GM21737 (cell line): ENCODE measurements around the gene TUBB2B.

Experiments used
- ATAC-seq: cut with Tn5 transposase; IDR thresholded peaks from one replicate; pipeline ENCODE4 v1.9.1; 2021; ENCODE audit warnings: mild to moderate bottlenecking, moderate library complexity; ENCODE audit not compliant: unreplicated experiment

Gene TUBB2B

DNA sequence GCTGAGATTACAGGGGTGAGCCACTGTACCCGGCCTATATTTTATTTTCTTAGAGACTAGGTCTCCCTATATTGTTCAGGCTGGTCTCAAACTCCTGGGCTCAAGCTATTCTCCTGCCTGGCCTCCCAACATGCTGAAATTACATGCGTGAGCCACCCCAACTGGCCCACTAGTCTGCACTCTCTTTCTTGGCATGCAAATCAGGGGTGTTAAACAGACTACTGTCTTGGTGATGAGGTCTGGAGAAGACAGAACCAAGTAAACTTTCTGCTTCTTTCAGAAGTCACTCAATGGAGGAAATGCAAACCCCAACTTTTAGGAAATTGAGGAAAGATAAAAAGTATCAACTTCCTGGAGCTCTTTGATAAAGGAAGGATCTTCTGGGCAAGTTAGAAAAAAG, 8.0 kb upstream of the TUBB2B start:
- no peak for ATAC-seq

DNA sequence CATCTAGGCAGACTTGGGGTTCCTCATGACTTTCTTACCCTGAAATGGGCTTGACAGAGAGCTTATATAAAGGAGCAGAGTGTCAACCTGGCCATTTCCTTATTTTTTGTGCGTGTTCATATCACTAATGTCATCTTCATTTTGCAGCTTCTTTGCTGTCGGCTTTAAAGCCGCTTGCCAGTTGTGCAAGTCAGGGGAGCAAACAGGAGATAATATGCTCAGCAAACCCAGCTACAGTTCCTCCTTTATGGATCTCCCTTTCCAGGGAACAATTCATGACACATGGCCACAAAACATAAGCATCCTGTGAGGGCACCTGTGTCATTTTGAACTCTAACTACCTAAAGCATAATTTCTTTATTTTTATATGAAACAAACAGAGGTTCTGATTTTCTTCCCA, 6.5 kb upstream of the TUBB2B start:
- ATAC-seq: no peak

DNA sequence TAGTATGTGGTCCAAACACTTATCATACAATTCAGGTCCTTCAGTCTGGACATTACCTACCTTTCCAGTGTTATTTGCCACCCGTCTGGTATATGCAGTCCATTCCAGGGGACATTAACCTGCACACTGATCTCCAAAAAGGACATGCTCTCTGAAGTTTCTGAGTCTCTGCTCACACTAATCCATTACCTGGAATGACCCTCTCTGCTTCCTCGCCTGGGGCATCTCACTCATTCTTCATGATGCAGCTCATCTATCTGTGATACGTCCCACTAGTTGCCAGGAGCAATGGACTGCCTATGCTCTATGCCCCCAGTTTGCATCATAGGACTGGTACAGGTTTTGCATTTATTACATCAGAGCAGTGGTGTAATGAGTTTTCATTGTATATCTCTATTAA, 5.9 kb upstream of the TUBB2B start:
- no peak for ATAC-seq

GRCh38 chr6:3232017-3232945, 4.8 kb upstream of the TUBB2B start:
- ATAC-seq: no peak

- no peak for ATAC-seq
Observed at GRCh38 chr6:3231247-3232016, 4.0 kb upstream of the TUBB2B start.

GRCh38 chr6:3230900-3231246, 3.4 kb upstream of the TUBB2B start:
- no peak for ATAC-seq

GRCh38 chr6:3230256-3230882, 2.9 kb upstream of the TUBB2B start:
- no peak for ATAC-seq

DNA sequence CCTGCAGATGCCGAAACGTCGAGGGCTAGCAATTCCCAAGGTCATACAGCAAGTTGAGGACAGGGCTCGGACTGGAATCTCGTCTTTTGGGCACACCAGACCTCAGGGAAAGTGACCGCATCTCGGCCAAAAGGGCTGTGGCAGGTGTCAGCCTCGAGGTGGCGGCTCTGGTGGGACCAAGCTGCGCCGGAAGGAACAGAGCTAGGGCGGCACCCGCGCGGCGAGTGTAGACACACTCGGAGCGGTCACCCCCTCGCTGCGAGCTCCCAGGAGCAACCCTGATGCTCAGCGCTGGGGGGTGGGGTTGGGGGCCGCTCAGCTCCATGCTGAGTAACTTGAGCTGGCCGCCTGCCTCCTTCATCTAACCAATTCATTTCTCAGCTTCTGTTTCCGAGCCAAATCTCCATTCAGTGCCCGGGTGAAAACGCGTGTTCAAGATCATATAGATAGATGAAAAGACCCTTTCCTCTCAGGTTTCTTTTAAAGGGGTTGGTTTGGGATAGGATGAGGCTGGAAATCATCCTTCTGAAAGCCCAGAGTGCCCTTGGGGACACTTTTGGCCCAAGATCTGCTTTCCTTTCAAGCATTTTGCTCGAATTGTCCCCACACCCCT, 2.2 kb upstream of the TUBB2B start:
- ATAC-seq: no peak

GRCh38 chr6:3228771-3229565, 1.5 kb upstream of the TUBB2B start:
- ATAC-seq: no peak

DNA sequence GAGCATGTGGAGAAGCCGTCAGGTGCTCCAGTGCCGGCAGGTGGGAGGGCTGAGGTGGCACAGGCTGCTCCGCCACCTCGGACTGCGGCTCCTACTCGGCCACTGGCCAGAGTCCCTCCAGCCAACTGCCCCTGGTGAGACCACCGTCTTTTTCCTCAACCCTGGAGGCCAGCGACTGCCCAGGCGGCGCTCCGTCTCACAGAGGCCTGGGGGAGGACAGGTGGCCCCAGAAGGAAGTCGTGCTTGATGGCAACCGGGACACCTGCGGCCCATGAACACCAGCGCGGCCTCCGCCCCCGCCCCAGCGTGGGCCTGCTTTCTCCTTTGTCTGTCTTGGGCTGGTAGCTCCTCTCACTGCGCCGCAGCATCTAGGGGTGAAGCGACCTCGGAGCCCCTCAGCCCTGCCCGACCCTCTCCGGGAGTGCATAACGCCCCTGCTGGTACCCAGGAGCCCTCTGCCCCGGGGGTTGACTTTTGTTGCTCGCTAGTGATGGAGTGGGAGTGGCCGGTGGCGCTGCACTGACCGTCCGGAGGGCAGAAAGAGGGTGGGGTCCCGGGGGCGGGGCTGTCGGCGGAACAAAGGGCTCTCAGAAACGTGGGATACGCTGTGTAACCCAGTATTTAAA, 706 bp upstream of the TUBB2B start:
- ATAC-seq: no peak

GRCh38 chr6:3226481-3227362, 731 bp downstream of the TUBB2B start:
- no peak for ATAC-seq

- ATAC-seq: no peak
Observed at GRCh38 chr6:3226042-3226441, 1.4 kb downstream of the TUBB2B start.

GRCh38 chr6:3222506-3223038, 4.9 kb downstream of the TUBB2B start:
- no peak for ATAC-seq

GRCh38 chr6:3221578-3221977, 5.9 kb downstream of the TUBB2B start:
- ATAC-seq: no peak

DNA sequence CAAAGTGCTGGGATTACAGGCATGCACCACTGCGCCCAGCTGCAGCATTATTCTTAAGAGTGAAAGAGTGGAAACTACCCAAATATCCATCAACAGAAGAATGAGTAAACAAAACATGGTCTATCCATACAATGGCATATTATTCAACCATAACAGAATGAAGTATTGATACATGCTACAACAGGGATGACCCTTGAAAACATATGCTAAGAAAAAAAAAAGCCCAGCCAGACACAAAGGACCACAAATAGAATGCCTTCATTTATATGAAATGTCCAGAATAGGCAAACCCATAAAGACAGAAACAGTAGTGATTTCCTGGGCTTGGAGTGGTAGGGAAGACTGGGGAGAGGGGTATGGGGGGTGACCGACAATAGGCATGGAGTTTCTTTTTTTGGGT, 7.1 kb downstream of the TUBB2B start:
- no peak for ATAC-seq

DNA sequence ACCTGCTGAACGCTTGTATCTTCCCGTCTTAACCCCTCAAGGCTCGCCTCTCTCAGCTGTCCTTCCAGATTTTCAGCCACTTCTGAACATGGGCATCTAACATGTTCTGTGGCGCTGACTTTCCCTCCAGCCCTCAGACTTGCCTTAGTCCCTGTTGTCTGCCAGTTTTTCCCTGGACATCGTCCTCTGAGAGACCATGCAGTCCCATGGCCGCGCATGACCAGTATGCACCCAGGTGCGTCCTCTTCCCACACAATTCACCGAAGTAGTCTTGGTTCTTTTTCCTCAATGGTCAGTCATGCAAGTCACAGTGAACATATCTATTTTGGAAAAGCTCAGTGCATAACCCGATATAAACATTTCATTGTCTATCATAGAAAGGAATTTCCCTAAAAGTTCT, 9.2 kb downstream of the TUBB2B start:
- no peak for ATAC-seq

- no peak for ATAC-seq
Observed at GRCh38 chr6:3217286-3217685, 10.2 kb downstream of the TUBB2B start.

- ATAC-seq: no peak
Observed at GRCh38 chr6:3214898-3215297, 12.6 kb downstream of the TUBB2B start.

GRCh38 chr6:3213334-3213695, 14.1 kb downstream of the TUBB2B start:
- no peak for ATAC-seq
